Mesothelial cell of epicardium (in vitro differentiated cells): ENCODE data around the gene AQP2. TPM values are rescaled to one million over a fixed set of nuclear protein-coding genes. Genes with fewer than 3 reads are reported as not detected.

Experiments
- DNase-seq, 2 experiments: peaks; one replicate each; pipeline ENCODE4 v3.0.0; 2021; ENCODE audit warnings: low spot score in 2 of 2; ENCODE audit not compliant: unreplicated experiment in 2 of 2
- H3K27ac Mint-ChIP-seq: 2 replicates; pipeline ENCODE4 v1.8.0; 2021; ENCODE audit warnings: mixed read lengths
- H3K27me3 Mint-ChIP-seq: 2 replicates; pipeline ENCODE4 v1.8.0; 2021; ENCODE audit warnings: low read depth, mixed read lengths
- H3K36me3 Mint-ChIP-seq: 2 replicates; pipeline ENCODE4 v1.8.0; 2021; ENCODE audit warnings: mixed read lengths
- H3K4me1 Mint-ChIP-seq: 2 replicates; pipeline ENCODE4 v1.8.0; 2021; ENCODE audit warnings: mixed read lengths
- H3K4me3 Mint-ChIP-seq: 2 replicates; pipeline ENCODE4 v1.8.0; 2021; ENCODE audit warnings: mild to moderate bottlenecking, moderate library complexity, mixed read lengths
- H3K9me3 Mint-ChIP-seq: 2 replicates; pipeline ENCODE4 v1.8.0; 2021; ENCODE audit warnings: mixed read lengths
- CTCF ChIP-seq: fragments of 200-600 bp; sonication (generic); IDR thresholded peaks from one replicate; pipeline ENCODE4 v1.5.0; 2021; ENCODE audit warnings: antibody characterized with exemption; ENCODE audit not compliant: unreplicated experiment
- total RNA-seq: library from RNA; stranded (reverse); gene quantifications from 3 replicates; pipeline ENCODE4 v1.2.1, GENCODE V29; 2021

AQP2 gene
- total RNA-seq, 1 donor from 2014 or later: not detected

- Mint-ChIP-seq H3K27me3 (peaks cover 3% of the 10 kb centered on the region), H3K9me3 (no peaks in the 10 kb centered on the region), H3K4me1 (peaks cover 21% of the 10 kb centered on the region), H3K4me3 (no peak overlapping the region), H3K27ac (no peak overlapping the region), H3K36me3 (no peaks in the 10 kb centered on the region)
- TF ChIP-seq CTCF: no peak
- DNase-seq: no peak
These were observed 34.2 kb upstream of the AQP2 start for GRCh38 chr12:49916129-49916919.

GRCh38 chr12:49917166-49917787 is 33.3 kb upstream of the AQP2 start:
- H3K4me3 Mint-ChIP-seq: no peak overlapping the region
- H3K27ac Mint-ChIP-seq: peak overlapping the region; percentile 44
- H3K9me3 Mint-ChIP-seq: no peaks in the 10 kb centered on the region
- peaks cover 3% of the 10 kb centered on the region for H3K27me3 Mint-ChIP-seq
- no peaks in the 10 kb centered on the region for H3K36me3 Mint-ChIP-seq
- H3K4me1 Mint-ChIP-seq: peaks cover 21% of the 10 kb centered on the region
- no peak for TF ChIP-seq CTCF
- DNase-seq: no peak

GRCh38 chr12:49917788-49918173 is 32.8 kb upstream of the AQP2 start:
- H3K27me3 Mint-ChIP-seq: peaks cover 3% of the 10 kb centered on the region
- no peak for DNase-seq
- no peaks in the 10 kb centered on the region for H3K36me3 Mint-ChIP-seq
- H3K9me3 Mint-ChIP-seq: no peaks in the 10 kb centered on the region
- TF ChIP-seq CTCF: no peak
- H3K27ac Mint-ChIP-seq: no peak overlapping the region
- H3K4me1 Mint-ChIP-seq: peaks cover 17% of the 10 kb centered on the region
- H3K4me3 Mint-ChIP-seq: no peak overlapping the region

- no peaks in the 10 kb centered on the region for H3K36me3 Mint-ChIP-seq
- H3K27me3 Mint-ChIP-seq: peaks cover 3% of the 10 kb centered on the region
- TF ChIP-seq CTCF: no peak
- no peak overlapping the region for H3K4me3 Mint-ChIP-seq
- DNase-seq: no peak
- H3K9me3 Mint-ChIP-seq: no peaks in the 10 kb centered on the region
- peaks cover 4% of the 10 kb centered on the region for H3K4me1 Mint-ChIP-seq
- H3K27ac Mint-ChIP-seq: no peak overlapping the region
These were observed 30.2 kb upstream of the AQP2 start for GRCh38 chr12:49920241-49920914.

GRCh38 chr12:49920915-49921286 is 29.6 kb upstream of the AQP2 start:
- H3K27me3 Mint-ChIP-seq: peaks cover 3% of the 10 kb centered on the region
- H3K27ac Mint-ChIP-seq: no peak overlapping the region
- no peaks in the 10 kb centered on the region for H3K9me3 Mint-ChIP-seq
- TF ChIP-seq CTCF: no peak
- H3K4me3 Mint-ChIP-seq: no peak overlapping the region
- DNase-seq: no peak
- peaks cover 7% of the 10 kb centered on the region for H3K4me1 Mint-ChIP-seq
- no peaks in the 10 kb centered on the region for H3K36me3 Mint-ChIP-seq
